Measurements from ENCODE around the gene BACH1. TPM values are rescaled to one million over a fixed set of nuclear protein-coding genes. Genes with fewer than 3 reads are reported as not detected.
A peak's percentile ranks its signal among the peaks of the same experiment; 100 is the strongest.

The BACH1 gene
- polyA plus RNA-seq, 1 donor = 47.1 TPM

DNA sequence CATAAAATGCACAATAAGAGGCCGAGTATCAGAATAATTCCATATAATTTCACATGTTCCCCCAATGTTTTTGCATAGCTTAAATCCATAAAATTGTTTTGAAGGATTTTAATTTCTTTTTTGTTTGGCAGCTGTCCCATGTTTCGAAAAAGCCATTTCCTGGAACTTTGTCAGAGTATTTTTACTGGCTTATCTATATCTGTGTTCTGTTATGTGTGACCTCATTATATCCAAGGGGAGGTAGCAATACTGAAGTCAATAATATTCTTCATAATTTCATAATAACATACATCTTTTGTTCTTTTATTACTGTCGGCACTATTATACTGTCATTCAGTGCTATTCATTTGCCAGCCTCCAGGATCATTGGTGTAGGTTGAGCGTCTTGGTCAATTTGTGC, 9.4 kb upstream of the BACH1 start:
- no CpG with 5 or more reads among the region's 4 CpGs for WGBS (ENCODE audit: insufficient coverage, low lambda C conversion rate)

DNA sequence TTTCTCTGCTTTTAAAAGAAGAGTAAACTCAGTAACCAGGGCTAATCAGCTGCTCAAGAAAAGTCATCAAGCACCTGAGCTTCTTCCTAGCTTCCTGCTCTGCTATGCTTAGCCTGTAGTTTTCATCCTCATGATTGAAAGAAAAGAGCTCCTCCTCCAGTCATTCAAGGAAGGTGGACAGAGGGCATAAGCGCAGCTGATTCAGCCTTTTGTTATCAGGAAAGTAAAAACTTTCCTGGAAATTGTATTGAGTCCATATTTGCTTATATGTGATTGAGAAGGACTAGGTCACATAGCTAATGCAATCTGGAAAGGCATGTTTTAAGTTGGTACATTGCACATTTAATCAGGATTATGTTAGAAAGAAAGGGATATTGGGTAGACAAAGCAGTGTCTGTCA, 8.5 kb upstream of the BACH1 start:
- DNase-seq = peak; percentile 67 to 87

More for the DNA sequence above, 9.4 kb upstream of the BACH1 start:
- no peak for DNase-seq
- H3K9me3 ChIP-seq (ENCODE audit: control insufficient read depth, low read depth, low read length) = no peaks in the 10 kb centered on the region
- no peak overlapping the region for H3K4me3 ChIP-seq (ENCODE audit: low read length)
- no peaks in the 10 kb centered on the region for H3K27me3 ChIP-seq (ENCODE audit: control insufficient read depth, insufficient read depth, low read length)
- no peaks in the 10 kb centered on the region for H3K36me3 ChIP-seq (ENCODE audit: control insufficient read depth, insufficient read depth, low read length)
- H3K4me1 ChIP-seq (ENCODE audit: control insufficient read depth, insufficient read depth, low read length) = peaks cover 13% of the 10 kb centered on the region
- H3K27ac ChIP-seq (ENCODE audit: low read length) = peak overlapping the region; percentile 82

DNA sequence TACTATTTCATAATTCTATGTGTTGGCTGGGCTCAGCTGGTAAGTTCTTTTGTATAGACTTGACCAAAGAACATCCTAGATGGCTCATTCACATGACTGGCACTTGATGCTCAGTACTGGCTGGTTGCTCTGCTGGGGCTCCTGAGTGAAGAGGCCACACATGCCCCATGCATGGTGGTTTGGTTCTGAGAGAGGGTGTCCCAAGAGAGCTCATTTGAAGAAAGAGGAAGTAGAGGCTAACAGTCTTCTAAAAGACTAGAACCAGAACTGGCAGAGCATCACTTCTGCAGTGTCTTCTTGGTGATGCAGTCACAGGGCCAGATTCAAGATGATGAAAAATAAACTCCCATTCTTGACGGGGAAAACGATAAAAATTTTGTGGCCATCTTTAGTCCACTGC, 5.2 kb upstream of the BACH1 start:
- Histone ChIP-seq H3K9me3 (ENCODE audit: control insufficient read depth, low read depth, low read length) (peaks cover 12% of the 10 kb centered on the region), H3K27me3 (ENCODE audit: control insufficient read depth, insufficient read depth, low read length) (no peaks in the 10 kb centered on the region), H3K36me3 (ENCODE audit: control insufficient read depth, insufficient read depth, low read length) (no peaks in the 10 kb centered on the region), H3K4me3 (ENCODE audit: low read length) (no peak overlapping the region), H3K27ac (ENCODE audit: low read length) (no peak overlapping the region), H3K4me1 (ENCODE audit: control insufficient read depth, insufficient read depth, low read length) (peaks cover 29% of the 10 kb centered on the region)
- 94% methylated on average over 2 of the region's 2 CpGs for WGBS (ENCODE audit: insufficient coverage, low lambda C conversion rate)
- no peak for DNase-seq

More for the DNA sequence above, 8.5 kb upstream of the BACH1 start:
- H3K36me3 ChIP-seq (ENCODE audit: control insufficient read depth, insufficient read depth, low read length) = no peaks in the 10 kb centered on the region
- peak overlapping the region; percentile 82 for H3K27ac ChIP-seq (ENCODE audit: low read length)
- no peak overlapping the region for H3K4me3 ChIP-seq (ENCODE audit: low read length)
- H3K9me3 ChIP-seq (ENCODE audit: control insufficient read depth, low read depth, low read length) = no peaks in the 10 kb centered on the region
- H3K27me3 ChIP-seq (ENCODE audit: control insufficient read depth, insufficient read depth, low read length) = no peaks in the 10 kb centered on the region
- WGBS (ENCODE audit: insufficient coverage, low lambda C conversion rate) = no CpG with 5 or more reads among the region's 1 CpG
- H3K4me1 ChIP-seq (ENCODE audit: control insufficient read depth, insufficient read depth, low read length) = peaks cover 13% of the 10 kb centered on the region

DNA sequence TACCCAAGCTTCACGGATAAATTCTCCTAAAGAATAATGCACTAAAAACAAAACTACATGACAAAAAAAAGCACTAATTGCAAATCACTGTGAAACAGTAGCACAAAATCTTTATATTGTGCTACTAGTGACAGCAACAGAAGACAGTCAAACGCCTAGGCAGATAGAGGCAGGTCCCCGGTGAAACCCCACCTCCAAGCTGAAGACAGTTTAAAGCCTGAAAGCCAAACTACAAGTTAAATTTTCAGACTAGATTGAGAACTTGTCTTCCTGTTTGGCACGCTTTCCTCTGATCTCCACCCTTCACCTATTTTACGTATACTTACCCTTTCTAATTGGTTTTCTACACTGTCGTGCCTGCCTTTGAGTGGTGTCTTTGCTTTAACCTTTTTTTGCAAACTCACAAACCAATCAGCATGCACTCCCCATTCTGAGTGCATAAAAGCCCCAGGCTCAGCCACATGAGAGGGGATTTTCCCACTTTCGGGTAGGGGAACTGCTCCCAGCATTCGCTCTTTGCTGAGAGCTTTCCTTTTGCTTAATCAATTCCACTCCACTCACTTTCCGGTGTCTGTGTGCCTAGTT, 3.6 kb upstream of the BACH1 start:
- DNase-seq = no peak
- WGBS (ENCODE audit: insufficient coverage, low lambda C conversion rate) = 93% methylated on average over 2 of the region's 9 CpGs
- H3K27me3 ChIP-seq (ENCODE audit: control insufficient read depth, insufficient read depth, low read length) = no peaks in the 10 kb centered on the region
- peaks cover 26% of the 10 kb centered on the region for H3K4me1 ChIP-seq (ENCODE audit: control insufficient read depth, insufficient read depth, low read length)
- peak overlapping the region; percentile 78 for H3K27ac ChIP-seq (ENCODE audit: low read length)
- no peaks in the 10 kb centered on the region for H3K36me3 ChIP-seq (ENCODE audit: control insufficient read depth, insufficient read depth, low read length)
- peaks cover 12% of the 10 kb centered on the region for H3K9me3 ChIP-seq (ENCODE audit: control insufficient read depth, low read depth, low read length)
- H3K4me3 ChIP-seq (ENCODE audit: low read length) = no peak overlapping the region

DNA sequence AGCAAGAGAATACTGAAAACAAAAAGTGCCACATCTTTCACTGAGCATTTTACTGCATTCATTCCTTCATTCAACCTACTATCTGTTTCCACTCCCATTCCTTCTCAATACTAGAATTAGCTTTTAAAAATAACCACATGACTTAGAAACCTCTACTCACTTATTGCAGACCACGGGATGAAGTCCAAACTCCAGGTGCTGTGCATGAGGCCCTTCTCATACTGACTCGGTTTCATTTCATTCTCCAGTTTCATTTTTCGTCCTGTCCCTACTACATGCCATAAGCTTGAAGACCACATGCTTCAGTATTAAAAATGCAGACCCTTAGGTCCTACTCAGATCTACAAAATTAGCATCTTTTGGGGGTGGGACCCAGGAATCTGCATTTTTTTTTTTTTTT, 2.3 kb upstream of the BACH1 start:
- Histone ChIP-seq H3K4me1 (ENCODE audit: control insufficient read depth, insufficient read depth, low read length) (peaks cover 17% of the 10 kb centered on the region), H3K9me3 (ENCODE audit: control insufficient read depth, low read depth, low read length) (peaks cover 12% of the 10 kb centered on the region), H3K27ac (ENCODE audit: low read length) (peak overlapping the region; percentile 78), H3K27me3 (ENCODE audit: control insufficient read depth, insufficient read depth, low read length) (no peaks in the 10 kb centered on the region), H3K4me3 (ENCODE audit: low read length) (no peak overlapping the region), H3K36me3 (ENCODE audit: control insufficient read depth, insufficient read depth, low read length) (no peaks in the 10 kb centered on the region)
- peak; percentile 85 to 91 for DNase-seq
- no CpG with 5 or more reads among the region's 3 CpGs for WGBS (ENCODE audit: insufficient coverage, low lambda C conversion rate)

DNA sequence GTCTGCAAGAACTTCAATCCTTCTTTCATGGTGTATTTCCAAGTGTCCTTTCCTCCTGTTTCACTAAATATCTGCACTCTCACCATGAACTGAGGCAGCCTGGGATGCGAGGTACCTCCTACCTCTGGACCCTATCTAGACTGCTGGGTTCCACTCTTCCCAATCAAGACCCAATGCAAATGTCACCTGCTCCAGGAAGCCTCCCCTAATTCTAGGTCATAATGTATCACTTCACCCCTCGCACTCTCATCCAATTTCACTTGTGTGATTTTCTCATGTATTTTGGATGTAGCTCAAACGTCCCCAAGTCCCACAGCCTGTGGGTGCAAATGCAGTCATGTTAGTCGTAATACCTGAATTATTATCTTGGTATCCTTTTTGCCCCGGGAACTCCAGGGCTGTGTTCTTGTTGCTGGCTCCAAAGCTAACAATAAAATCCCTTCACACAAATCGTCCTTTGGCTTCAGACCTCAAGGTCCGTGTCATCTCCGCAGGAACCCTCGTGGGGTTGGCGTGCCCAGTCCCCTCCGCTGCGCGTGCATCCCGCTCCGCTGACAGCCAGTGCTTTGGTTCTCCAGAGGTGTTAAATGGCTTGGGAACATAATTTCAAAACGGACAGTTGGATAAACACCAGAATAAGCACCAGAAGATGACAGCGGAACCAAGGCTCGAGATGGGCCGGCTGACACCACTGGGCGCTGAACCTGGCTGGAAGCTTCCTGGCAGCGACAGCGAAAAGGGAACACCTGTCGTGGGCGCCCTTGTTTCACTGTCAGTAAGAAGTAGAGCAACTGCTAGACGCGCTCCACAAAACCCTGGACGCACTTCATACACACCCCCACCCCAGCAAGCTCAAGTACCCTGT, 1.0 kb upstream of the BACH1 start:
- WGBS (ENCODE audit: insufficient coverage, low lambda C conversion rate) = 100% methylated on average over 2 of the region's 27 CpGs
- peak overlapping the region; percentile 53 for H3K4me3 ChIP-seq (ENCODE audit: low read length)
- peak in 1 of 2 donors; percentile 24 for DNase-seq

DNA sequence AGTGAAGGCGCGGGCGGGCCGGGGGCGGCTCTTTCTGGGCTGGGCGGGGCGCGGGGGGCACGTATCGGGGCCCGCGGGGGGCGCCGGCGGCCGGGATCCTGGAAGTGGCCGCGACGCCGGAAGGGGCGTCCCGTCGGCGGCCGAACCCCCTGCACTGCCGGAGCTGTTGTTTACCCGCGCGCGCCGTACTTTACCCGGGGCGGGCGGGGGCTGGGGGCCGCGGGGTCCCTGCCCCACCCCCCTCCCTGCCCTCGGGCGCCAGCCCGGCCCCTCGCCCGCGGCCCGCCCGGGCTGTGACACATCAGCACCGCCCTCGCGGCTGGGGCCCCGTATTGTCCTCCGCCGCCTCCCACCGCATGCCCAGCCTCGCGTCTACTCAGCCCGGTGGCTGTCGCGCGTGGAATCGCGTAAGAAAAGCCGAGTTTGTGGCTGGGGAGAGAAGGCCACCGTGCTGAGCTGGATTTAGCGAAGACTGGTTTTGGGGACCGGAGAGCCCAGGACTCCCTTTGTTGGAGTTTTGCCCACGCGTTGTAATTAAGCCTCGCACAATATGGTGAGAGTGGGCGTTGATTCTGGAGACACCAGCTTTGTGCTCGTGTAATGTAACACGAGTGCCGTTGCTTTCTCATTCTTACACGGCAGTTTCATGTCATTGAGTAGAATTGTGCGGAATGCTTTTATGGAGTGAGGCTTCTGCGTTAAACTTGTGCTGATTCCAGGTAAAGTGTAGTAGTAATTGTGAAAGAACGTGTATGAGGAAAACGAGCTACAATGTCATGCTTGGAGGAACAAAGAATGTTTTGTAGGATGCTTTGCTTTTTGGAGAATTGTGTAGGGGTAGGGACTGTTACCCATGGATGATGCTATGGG, 559 bp downstream of the BACH1 start:
- Histone ChIP-seq H3K27ac (ENCODE audit: low read length) (peak overlapping the region; percentile 92), H3K9me3 (ENCODE audit: control insufficient read depth, low read depth, low read length) (peaks cover 12% of the 10 kb centered on the region), H3K36me3 (ENCODE audit: control insufficient read depth, insufficient read depth, low read length) (no peaks in the 10 kb centered on the region), H3K4me1 (ENCODE audit: control insufficient read depth, insufficient read depth, low read length) (peaks cover 28% of the 10 kb centered on the region), H3K27me3 (ENCODE audit: control insufficient read depth, insufficient read depth, low read length) (no peaks in the 10 kb centered on the region), H3K4me3 (ENCODE audit: low read length) (peak overlapping the region; percentile 64)
- 0% methylated on average over 1 of the region's 75 CpGs for WGBS (ENCODE audit: insufficient coverage, low lambda C conversion rate)
- peak; percentile 64 to 84 for DNase-seq

More for the DNA sequence above, 1.0 kb upstream of the BACH1 start:
- Histone ChIP-seq H3K4me1 (ENCODE audit: control insufficient read depth, insufficient read depth, low read length) (peaks cover 22% of the 10 kb centered on the region), H3K27ac (ENCODE audit: low read length) (peak overlapping the region; percentile 78), H3K9me3 (ENCODE audit: control insufficient read depth, low read depth, low read length) (peaks cover 12% of the 10 kb centered on the region), H3K36me3 (ENCODE audit: control insufficient read depth, insufficient read depth, low read length) (no peaks in the 10 kb centered on the region), H3K27me3 (ENCODE audit: control insufficient read depth, insufficient read depth, low read length) (no peaks in the 10 kb centered on the region)

DNA sequence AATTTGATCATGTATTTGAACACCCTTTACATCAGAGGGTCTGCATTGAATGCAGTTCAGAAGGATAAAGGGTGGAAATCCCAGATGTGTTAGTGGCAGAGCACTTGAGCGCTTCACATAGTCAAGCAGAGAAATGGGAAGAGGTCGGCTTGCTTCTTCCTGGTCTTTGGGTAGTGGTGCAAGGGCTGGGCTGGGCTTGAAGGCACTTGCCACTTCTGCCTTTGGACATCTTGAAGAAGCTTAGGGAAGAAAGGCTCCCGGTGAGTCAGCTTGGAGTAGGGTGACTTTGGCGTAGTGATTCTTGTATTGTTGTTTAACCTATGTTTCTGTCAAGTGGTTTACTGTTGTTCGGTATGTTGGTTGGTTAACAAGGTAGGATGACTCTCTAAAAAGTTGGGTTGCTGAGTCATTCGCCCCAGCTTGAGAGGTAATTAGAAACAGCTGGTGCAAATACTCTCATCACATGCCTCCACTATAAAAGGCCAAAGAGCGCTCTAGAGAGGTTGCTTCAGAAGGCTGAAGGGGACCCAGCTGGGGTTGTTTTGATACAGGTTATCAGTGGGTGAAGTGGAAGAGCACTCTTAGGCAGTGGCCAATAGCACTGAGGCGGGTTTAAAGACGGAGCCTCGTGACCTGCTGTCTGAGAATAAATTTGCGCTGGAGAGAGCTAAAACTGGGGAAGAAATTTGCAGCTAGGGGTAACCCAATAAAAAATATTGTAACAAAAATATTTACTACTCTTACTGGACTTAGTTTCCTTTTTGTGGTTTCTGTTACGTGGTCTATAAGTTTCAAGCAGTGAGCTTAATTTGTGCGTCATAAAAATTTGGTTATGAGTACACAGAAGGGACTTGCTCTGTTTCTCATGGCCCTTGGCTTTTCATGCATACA, 1.4 kb downstream of the BACH1 start:
- peak overlapping the region; percentile 64 for H3K4me3 ChIP-seq (ENCODE audit: low read length)
- H3K36me3 ChIP-seq (ENCODE audit: control insufficient read depth, insufficient read depth, low read length) = no peaks in the 10 kb centered on the region
- DNase-seq = peak; percentile 91 to 96
- peaks cover 28% of the 10 kb centered on the region for H3K4me1 ChIP-seq (ENCODE audit: control insufficient read depth, insufficient read depth, low read length)
- H3K27me3 ChIP-seq (ENCODE audit: control insufficient read depth, insufficient read depth, low read length) = no peaks in the 10 kb centered on the region
- peaks cover 12% of the 10 kb centered on the region for H3K9me3 ChIP-seq (ENCODE audit: control insufficient read depth, low read depth, low read length)
- peak overlapping the region; percentile 92 for H3K27ac ChIP-seq (ENCODE audit: low read length)
- whole genome bisulfite sequencing (ENCODE audit: insufficient coverage, low lambda C conversion rate) = 0% methylated on average over 2 of the region's 13 CpGs

DNA sequence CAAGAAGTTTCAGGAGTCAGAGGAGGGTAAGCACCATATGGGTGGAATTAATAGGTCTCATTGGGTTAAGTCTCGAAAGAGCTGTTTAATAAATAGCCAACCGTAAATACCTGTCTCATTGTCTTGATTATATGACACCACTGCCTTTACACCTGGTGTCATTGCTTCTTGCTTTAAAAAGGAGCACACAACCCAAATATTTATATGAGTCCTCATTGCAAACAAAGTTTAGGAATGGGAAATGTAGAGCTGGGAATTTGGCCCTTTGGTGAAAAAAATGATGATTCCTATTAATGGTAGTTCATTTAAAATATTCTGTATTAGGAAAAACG, 2.1 kb downstream of the BACH1 start:
- Histone ChIP-seq H3K4me3 (ENCODE audit: low read length) (peak overlapping the region; percentile 64), H3K9me3 (ENCODE audit: control insufficient read depth, low read depth, low read length) (peaks cover 12% of the 10 kb centered on the region), H3K27me3 (ENCODE audit: control insufficient read depth, insufficient read depth, low read length) (no peaks in the 10 kb centered on the region), H3K36me3 (ENCODE audit: control insufficient read depth, insufficient read depth, low read length) (no peaks in the 10 kb centered on the region), H3K27ac (ENCODE audit: low read length) (peak overlapping the region; percentile 92), H3K4me1 (ENCODE audit: control insufficient read depth, insufficient read depth, low read length) (peaks cover 22% of the 10 kb centered on the region)
- WGBS (ENCODE audit: insufficient coverage, low lambda C conversion rate) = 71% methylated on average over 1 of the region's 3 CpGs
- no peak for DNase-seq
